Putamen (tissue), 1 donor: ENCODE results near the gene TMEM267.
"Not testable (repeated sequence)": the region's sequence is repeated elsewhere in the genome, so short reads cannot be mapped to it uniquely, and the experiment has no call there.

Experiments used
- DNase-seq: peaks from one replicate; pipeline ENCODE4 v3.0.0-alpha.2; 2016; ENCODE audit warnings: low spot score

Gene TMEM267

GRCh38 chr5:43402524-43403066 lies 81.1 kb downstream of the TMEM267 start:
- DNase-seq = not testable (repeated sequence)

DNA sequence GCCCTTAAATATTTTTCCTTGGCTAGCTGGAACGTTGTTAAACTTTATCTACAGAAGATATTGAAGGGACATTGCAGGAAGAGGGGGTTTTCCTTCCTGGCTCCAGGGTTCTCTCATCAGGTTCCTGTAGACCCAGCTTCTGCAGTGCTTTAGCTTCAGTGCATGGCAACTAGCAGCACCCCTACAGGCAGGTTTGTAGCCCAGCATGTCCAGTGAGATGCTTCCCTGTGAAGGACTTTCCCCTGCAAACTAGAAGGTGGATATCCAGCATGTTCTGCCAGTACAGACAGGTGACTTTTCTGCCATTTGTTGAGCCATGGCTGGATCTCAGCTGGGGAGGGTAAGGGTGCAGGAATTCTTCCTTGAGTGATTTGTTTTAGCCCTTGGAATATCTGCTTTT lies 81.8 kb downstream of the TMEM267 start:
- DNase-seq = no peak

DNA sequence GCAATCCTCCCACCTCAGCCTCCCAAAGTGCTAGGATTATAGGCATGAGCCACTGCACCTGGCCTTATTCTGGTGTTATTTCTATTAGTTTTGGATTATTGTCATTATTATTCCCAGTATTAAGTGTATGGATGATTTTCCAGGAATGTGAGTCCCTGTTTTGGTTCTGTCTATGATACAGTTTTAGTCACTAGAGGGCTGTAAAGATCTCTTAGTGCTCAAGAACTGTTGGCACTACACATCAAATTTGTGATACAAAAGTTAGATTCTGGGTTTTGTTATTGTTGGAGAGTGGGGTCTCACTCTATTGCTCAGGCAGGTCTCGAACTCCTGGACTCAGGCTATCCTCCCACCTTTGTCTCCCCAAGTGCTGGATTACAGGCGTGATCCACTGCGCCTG lies 83.6 kb downstream of the TMEM267 start:
- no peak for DNase-seq

- no peak for DNase-seq
Observed at GRCh38 chr5:43396762-43397304, 86.8 kb downstream of the TMEM267 start.
